Measurements from ENCODE around the gene TGM2.

DNA sequence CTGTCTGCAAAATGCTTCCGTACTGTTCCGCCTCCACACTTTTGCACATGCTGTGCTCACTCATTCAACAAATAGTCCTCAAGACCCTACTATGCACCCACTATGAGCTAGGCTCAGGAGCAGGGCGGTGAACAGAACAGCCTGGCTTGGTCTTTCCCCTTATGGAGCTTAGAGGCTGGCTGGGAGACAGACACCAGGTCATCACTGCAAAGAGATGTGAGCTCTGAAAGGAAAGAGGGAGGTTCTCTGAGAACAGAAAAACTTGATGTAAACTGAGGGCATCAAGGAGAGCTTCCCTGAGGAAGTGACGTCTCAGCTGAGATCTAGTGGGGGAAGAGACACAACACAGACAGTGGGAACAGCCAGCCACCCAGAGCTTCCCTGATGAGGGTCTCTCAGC is 31.0 kb upstream of the TGM2 start:
- no peak for TF ChIP-seq POLR2A (IDR thresholded peaks at IDR 0.05; ENCODE audit: low read depth, low read length)
- no peak for TF ChIP-seq POLR2AphosphoS5 (IDR thresholded peaks at IDR 0.05; ENCODE audit: low read depth, low read length)
- TF ChIP-seq TAF1 (IDR thresholded peaks at IDR 0.05; ENCODE audit: borderline replicate concordance, low read depth, low read length) = no peak
